GM21737 (cell line): ENCODE data around the gene ANKRD66.
"Not testable (repeated sequence)": the region's sequence is repeated elsewhere in the genome, so short reads cannot be mapped to it uniquely, and the experiment has no call there.

Source experiments
- ATAC-seq: cut with Tn5 transposase; IDR thresholded peaks from one replicate; pipeline ENCODE4 v1.9.1; 2021; ENCODE audit warnings: mild to moderate bottlenecking, moderate library complexity; ENCODE audit not compliant: unreplicated experiment

ANKRD66 gene

GRCh38 chr6:46751658-46752057 is 4.9 kb downstream of the ANKRD66 start:
- ATAC-seq = no peak

GRCh38 chr6:46755865-46756264 is 9.1 kb downstream of the ANKRD66 start:
- ATAC-seq = no peak

GRCh38 chr6:46756469-46757213 is 9.9 kb downstream of the ANKRD66 start:
- no peak for ATAC-seq

GRCh38 chr6:46757214-46757596 is 10.5 kb downstream of the ANKRD66 start:
- no peak for ATAC-seq

GRCh38 chr6:46758960-46759753 is 12.4 kb downstream of the ANKRD66 start:
- ATAC-seq = no peak

DNA sequence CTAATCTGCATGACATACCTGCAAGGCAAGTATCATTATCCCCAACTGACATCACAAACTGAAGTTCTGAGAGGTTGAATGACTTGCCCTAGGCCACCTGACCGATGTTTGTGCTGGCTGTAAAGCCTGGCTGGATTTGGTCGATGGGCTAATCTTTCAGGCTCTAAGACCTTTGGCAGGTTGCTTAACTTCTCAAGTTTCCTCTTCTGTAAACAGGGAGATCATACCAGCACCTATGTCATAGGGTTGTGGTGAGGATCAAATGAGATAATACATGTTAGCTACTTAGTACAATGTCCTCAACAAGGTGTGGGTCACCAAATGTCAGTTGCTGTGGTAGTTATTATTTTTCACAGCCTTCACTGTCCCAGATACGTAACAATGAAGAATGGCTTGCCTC is 14.2 kb downstream of the ANKRD66 start:
- ATAC-seq = no peak

- ATAC-seq = no peak
Measured at GRCh38 chr6:46763466-46763865, 16.7 kb downstream of the ANKRD66 start.

DNA sequence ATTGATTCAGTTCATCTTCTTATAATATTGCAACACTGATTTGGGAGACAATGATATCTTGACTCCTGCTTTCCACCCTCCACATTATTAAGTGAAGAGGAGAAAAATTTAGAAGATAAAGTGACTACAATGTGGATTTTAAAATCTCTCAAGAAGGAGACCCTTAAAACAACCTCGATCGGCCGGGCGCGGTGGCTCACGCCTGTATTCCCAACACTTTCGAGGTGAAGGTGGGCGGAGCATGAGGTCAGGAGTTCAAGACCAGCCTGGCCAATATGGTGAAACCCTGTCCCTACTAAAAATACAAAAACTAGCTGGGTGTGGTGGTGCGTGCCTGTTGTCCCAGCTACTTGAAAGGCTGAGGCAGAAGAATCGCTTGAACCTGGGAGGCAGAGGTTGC is 17.5 kb downstream of the ANKRD66 start:
- not testable (repeated sequence) for ATAC-seq

GRCh38 chr6:46764961-46765360 is 18.2 kb downstream of the ANKRD66 start:
- no peak for ATAC-seq

- no peak for ATAC-seq
Measured at GRCh38 chr6:46772016-46772415, 25.3 kb downstream of the ANKRD66 start.

DNA sequence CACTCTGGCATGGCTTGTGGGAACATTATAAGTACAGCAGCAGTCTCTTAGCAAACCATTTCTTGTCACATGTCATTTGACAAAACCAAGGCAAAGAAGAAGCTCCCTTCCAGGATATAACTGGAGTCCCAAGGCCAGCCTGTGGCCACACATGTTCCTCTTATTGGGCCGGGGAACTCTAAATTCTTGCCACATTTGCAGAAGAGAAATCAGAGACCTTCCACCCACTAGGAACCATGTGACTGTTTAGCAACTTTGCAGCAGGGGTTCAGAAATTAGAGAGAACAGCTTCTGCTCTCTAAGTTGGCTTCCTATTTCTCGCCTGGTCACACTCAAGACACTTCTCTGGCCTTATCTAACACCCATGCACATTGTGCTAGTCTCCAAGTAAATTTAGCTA is 26.0 kb downstream of the ANKRD66 start:
- ATAC-seq = no peak

DNA sequence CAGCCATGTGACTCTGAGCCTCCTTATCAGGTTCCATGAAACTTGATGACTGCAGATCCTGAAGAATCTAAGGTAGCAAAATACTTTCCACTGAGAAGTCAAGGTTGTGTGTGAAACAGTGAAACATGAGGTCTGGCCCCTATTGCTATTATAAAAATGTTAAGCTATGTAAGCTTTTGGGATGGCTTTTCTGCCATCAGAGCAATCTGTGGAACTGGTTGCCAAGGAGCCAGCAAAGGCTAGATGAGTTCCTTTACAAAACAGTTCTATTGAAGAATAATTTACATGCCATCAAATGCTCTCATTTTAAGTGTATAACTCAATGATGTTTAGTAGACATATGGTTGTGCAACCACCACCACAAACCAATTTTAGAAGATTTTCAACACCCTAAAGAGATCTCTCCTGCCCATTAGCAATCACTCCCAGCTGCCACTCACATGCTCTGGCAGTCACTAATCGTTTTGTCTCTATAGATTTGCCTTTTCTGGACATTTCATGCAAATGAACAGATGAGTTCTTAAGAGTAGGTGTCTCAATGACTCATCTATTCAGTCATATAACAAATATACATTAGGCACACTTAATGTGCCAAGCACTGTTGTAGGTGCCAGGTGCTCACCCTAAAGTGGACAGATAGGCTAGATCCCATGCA is 26.6 kb downstream of the ANKRD66 start:
- ATAC-seq = no peak

- not testable (repeated sequence) for ATAC-seq
Measured at GRCh38 chr6:46774736-46775135, 28.0 kb downstream of the ANKRD66 start.

- no peak for ATAC-seq
Measured at GRCh38 chr6:46776070-46776712, 29.5 kb downstream of the ANKRD66 start.

DNA sequence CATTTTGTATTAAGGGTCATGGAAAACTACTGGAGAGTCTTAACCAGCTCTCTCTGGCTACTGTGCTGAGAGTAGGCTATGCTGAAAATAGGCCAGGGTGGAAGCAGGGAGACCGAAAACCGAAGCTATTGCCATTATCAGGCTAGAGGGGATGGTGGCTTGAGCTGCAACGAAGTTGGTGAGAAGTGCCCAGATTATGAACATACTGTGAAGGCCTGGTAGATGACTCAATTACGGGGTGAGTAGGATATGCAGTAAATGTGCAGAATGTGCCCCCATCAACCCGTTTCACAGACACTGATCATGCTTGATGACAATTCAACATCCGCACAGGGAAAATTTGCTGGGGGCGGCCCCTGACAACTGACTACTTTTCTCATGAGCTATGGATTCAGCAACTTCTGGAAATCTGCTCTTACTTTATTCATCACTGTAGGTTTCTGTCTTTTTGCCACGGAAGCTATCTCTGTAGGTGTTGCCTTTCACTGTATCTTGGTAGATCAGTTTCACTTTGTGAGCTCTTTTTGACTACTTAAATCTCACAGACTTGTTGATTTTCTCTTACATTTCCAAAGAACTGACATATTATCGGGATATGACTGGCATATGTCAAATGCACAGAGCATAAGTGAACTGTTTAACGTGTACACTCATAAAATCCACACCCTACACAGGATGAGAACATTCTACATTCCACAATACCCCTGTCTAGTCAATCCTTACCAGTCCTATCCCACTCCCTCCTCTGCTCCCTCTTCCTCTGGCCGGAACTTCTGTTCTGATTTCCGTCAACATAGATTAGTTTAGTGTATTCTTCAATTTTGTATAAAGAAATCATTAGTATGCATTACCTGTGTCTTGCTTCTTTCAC is 31.0 kb downstream of the ANKRD66 start:
- ATAC-seq = no peak

- ATAC-seq = no peak
Measured at GRCh38 chr6:46781478-46782378, 35.0 kb downstream of the ANKRD66 start.

GRCh38 chr6:46784535-46784934 is 37.8 kb downstream of the ANKRD66 start:
- no peak for ATAC-seq

GRCh38 chr6:46787871-46788540 is 41.3 kb downstream of the ANKRD66 start:
- ATAC-seq = no peak

DNA sequence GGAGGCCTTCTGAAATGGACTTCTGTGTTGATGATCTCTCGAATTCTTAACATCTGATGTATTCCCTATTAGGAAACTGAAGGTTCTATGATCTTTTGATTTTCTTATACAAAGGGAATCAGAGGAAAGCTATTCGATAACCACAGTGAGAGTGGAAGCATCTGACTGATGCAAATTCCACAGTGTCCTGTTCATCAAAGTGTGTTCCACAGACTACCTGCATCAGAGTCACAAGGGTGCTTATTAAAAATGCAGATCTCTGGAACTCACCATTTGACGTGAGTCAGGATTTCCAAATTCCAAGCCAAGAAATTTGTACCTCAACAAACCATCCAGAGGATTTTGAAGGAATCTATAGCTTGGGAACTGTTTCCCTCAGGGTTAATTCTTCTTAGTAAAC is 42.1 kb downstream of the ANKRD66 start:
- ATAC-seq = no peak
